ENCODE measurements around the gene KDM4B.
"Not testable (repeated sequence)": the region's sequence is repeated elsewhere in the genome, so short reads cannot be mapped to it uniquely, and the experiment has no call there.

KDM4B gene

GRCh38 chr19:5186293-5187050 lies 217.6 kb downstream of the KDM4B start:
- DNase-seq = no peak

- no peak for DNase-seq
Observed at GRCh38 chr19:5188548-5189317, 219.8 kb downstream of the KDM4B start.

DNA sequence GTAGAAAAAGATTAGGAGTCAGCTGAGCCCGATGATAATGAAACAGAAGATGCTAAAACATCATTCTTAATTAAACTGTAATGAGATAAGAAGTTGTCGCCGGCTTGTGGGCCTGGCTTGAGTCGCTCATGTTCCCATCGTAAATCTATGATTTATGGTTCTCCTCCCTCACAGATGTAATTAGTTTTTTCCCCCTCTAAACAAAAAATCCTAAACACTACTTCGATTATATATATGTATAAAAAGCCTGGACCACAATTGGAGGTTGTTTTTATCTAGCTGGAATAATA lies 220.3 kb downstream of the KDM4B start:
- DNase-seq = no peak

DNA sequence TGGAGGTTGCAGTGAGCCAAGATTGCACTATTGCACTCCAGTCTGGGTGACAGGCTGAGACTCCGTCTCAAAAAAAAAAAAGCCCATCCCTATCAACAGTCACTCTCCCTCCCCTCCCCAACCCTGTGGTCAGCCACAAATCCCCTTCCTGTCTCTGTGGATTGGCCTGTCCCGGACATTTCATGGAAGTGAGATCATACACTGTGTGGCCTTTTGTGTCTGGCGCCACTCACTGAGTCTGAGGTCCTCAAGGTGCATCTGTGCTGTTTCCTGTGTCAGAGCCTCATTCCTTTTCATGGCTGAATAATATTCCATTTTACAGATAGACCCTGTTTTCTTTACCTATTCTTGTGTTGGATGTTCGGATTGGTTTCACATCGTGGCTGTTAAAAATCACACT lies 222.2 kb downstream of the KDM4B start:
- peak; percentile 85 for DNase-seq

DNA sequence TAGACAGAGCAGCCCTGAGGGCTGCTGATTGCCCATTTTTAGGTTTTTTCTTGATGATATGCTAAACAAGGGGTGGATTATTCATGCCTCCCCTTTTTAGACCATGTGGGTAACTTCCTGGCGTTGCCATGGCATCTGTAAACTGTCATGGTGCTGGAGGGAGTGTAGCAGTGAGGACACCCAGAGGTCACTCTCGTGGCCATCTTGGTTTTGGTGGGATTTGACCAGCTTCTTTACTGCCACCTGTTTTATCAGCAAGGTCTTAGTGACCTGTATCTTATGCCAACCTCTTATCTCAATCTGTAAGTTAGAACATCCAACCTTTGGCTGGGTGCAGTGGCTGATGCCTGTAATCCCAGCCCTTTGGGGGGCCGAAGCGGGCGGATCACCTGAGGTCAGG lies 223.7 kb downstream of the KDM4B start:
- DNase-seq = no peak

GRCh38 chr19:5193192-5193591 lies 224.3 kb downstream of the KDM4B start:
- DNase-seq = peak; percentile 67

DNA sequence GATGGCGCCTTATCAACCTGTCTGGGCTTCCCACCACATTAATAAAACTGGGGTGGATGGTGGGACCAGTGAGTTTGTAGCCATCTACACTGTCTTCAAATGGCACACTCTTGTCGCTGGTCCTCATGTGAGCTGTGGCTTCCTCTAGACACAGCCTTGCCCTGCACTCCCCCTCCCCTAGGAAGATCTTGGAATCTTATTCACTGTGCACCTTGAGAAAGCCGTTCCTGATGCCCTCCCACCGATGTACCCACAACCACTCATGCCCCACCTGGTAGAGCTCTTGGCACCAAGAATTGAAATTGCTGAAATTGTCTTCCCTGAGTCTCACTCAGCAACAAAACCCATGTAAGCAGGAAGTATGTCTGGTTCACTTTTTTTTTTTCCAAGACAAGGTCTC lies 225.7 kb downstream of the KDM4B start:
- no peak for DNase-seq

DNA sequence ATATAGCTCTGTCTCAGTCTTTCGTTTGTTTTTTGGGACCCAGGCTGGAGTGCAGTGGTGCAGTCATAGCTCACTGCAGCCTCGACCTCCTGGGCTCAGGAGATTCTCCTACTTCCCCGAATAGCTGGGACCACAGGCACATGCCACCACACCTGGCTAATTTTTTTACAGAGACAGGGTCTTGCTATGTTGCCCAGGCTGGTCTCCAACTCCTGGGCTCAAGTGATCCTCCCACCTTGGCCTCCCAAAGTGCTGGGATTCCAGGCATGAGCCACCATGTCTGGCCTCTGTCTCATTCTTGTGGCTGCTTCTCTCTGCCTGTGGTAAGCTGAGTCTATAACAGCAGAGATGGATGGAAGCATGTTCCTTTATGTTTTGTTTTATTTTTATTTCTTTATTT lies 226.7 kb downstream of the KDM4B start:
- not testable (repeated sequence) for DNase-seq

- DNase-seq = no peak
Observed at GRCh38 chr19:5196832-5197231, 227.9 kb downstream of the KDM4B start.

DNA sequence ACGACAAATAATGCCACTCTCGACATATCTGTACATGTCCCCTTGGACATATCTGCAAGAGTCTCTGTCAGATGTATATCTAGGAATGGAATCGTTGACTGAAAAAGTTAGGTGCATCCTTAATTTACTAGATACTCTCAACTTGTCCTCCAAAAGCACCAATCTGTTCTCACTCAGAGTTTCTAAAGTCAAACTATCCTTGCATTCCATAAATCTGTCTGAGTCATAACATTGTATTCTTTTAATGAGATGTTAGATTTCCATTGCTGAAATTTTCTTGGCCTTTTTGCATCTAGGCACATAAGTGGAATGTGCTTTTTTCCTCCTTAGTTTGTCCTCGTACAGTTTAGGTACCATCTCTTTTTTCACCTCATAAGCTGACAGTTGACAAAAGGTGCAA lies 231.9 kb downstream of the KDM4B start:
- DNase-seq = no peak

DNA sequence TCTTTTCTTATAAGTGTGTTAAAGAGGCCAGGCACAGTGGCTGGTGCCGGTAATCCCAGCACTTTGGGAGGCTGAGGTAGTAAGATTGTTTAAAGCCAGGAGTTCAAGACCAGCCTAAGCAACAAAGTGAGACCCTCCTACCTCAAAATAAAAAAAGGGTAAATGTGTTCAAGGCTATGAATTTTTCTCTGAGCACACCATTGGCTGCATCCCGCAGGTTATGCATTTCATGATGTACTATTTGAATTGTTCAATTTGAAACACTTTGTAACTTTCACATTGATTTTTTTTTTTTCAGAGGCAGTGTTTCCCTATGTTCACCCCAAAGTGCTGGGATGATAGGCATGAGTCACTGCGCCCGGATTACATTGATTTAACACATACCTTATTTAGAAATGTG lies 233.6 kb downstream of the KDM4B start:
- DNase-seq = no peak

Measured in islet precursor cell (in vitro differentiated cells).